Peyer's patch (tissue), 4 donors: ENCODE data around the gene XPR1.

Experiments
- POLR2A ChIP-seq, 2 donors: fragments of 450-650 bp; IDR thresholded peaks; one replicate each; pipeline ENCODE4 v1.5.1; 2017; ENCODE audit warnings: antibody characterized with exemption in 2 of 2, mild to moderate bottlenecking in 2 of 2, moderate library complexity in 2 of 2
- TF ChIP-seq, protein P1 (sequence below), 6 experiments: fragments of 450-650 bp in 4 of 6; fragments of 200-600 bp in 2 of 6; sonication (generic) in 1 of 6; IDR thresholded peaks; one replicate each; pipeline ENCODE4 v1.5.1; 2017 to 2019; ENCODE audit warnings: antibody characterized with exemption in 6 of 6, mild to moderate bottlenecking in 3 of 6, moderate library complexity in 1 of 6

DNA sequence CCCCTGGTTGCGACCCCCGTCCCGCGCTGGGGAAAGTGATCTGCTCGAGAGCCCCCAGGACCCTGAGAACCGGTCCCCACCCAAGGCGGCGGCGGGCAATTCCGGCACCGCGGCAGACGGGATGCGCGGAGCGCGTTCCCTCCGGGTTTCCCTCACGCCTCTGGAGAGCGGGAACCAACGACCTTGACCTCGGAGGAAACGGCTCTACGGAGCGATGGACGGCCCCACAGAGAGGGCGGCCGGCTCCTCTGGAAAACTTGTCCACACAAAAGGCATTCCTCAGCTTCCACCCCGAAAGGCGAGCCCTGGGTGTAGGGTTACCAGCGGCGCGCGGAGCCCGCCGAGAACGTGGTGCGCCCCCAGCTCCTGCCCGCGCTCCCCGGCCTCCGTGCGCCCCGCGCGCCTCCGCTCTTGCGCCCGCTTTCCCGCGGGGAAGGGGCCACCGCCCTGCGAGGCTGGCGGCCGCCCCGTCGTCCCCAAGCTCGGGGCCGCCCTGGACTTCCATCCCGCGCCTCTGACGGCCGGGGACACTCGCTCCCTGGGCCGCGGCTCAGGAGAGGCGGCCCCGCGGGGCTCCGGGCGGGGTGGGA, 280.5 kb downstream of the XPR1 start:
- no peak for TF ChIP-seq POLR2A (IDR thresholded peaks at IDR 0.05)
- TF ChIP-seq, protein P1, sequence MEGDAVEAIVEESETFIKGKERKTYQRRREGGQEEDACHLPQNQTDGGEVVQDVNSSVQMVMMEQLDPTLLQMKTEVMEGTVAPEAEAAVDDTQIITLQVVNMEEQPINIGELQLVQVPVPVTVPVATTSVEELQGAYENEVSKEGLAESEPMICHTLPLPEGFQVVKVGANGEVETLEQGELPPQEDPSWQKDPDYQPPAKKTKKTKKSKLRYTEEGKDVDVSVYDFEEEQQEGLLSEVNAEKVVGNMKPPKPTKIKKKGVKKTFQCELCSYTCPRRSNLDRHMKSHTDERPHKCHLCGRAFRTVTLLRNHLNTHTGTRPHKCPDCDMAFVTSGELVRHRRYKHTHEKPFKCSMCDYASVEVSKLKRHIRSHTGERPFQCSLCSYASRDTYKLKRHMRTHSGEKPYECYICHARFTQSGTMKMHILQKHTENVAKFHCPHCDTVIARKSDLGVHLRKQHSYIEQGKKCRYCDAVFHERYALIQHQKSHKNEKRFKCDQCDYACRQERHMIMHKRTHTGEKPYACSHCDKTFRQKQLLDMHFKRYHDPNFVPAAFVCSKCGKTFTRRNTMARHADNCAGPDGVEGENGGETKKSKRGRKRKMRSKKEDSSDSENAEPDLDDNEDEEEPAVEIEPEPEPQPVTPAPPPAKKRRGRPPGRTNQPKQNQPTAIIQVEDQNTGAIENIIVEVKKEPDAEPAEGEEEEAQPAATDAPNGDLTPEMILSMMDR (IDR thresholded peaks at IDR 0.05) = no peak
